Mesothelial cell of epicardium (in vitro differentiated cells): ENCODE results near the gene STAM. TPM values are rescaled to one million over a fixed set of nuclear protein-coding genes. Genes with fewer than 3 reads are reported as not detected.
"Not testable (repeated sequence)": the region's sequence is repeated elsewhere in the genome, so short reads cannot be mapped to it uniquely, and the experiment has no call there.

Experiments
- DNase-seq, 2 experiments: peaks; one replicate each; pipeline ENCODE4 v3.0.0; 2021; ENCODE audit warnings: low spot score in 2 of 2; ENCODE audit not compliant: unreplicated experiment in 2 of 2
- H3K27ac Mint-ChIP-seq: 2 replicates; pipeline ENCODE4 v1.8.0; 2021; ENCODE audit warnings: mixed read lengths
- H3K27me3 Mint-ChIP-seq: 2 replicates; pipeline ENCODE4 v1.8.0; 2021; ENCODE audit warnings: low read depth, mixed read lengths
- H3K36me3 Mint-ChIP-seq: 2 replicates; pipeline ENCODE4 v1.8.0; 2021; ENCODE audit warnings: mixed read lengths
- H3K4me1 Mint-ChIP-seq: 2 replicates; pipeline ENCODE4 v1.8.0; 2021; ENCODE audit warnings: mixed read lengths
- H3K4me3 Mint-ChIP-seq: 2 replicates; pipeline ENCODE4 v1.8.0; 2021; ENCODE audit warnings: mild to moderate bottlenecking, moderate library complexity, mixed read lengths
- H3K9me3 Mint-ChIP-seq: 2 replicates; pipeline ENCODE4 v1.8.0; 2021; ENCODE audit warnings: mixed read lengths
- CTCF ChIP-seq: fragments of 200-600 bp; sonication (generic); IDR thresholded peaks from one replicate; pipeline ENCODE4 v1.5.0; 2021; ENCODE audit warnings: antibody characterized with exemption; ENCODE audit not compliant: unreplicated experiment
- total RNA-seq: library from RNA; stranded (reverse); gene quantifications from 3 replicates; pipeline ENCODE4 v1.2.1, GENCODE V29; 2021

The STAM gene
- total RNA-seq, 1 donor from 2014 or later, result 31.3 TPM

GRCh38 chr10:17712053-17712452 lies 68.1 kb downstream of the STAM start:
- H3K4me1 Mint-ChIP-seq, result no peaks in the 10 kb centered on the region
- H3K9me3 Mint-ChIP-seq, result no peaks in the 10 kb centered on the region
- no peak for TF ChIP-seq CTCF
- no peak for DNase-seq
- H3K4me3 Mint-ChIP-seq, result no peak overlapping the region
- peaks cover 47% of the 10 kb centered on the region for H3K36me3 Mint-ChIP-seq
- H3K27me3 Mint-ChIP-seq, result no peaks in the 10 kb centered on the region
- no peak overlapping the region for H3K27ac Mint-ChIP-seq

GRCh38 chr10:17712717-17713471 lies 68.9 kb downstream of the STAM start:
- Mint-ChIP-seq H3K27me3 (no peaks in the 10 kb centered on the region), H3K4me1 (no peaks in the 10 kb centered on the region), H3K9me3 (peaks cover 5% of the 10 kb centered on the region), H3K27ac (no peak overlapping the region), H3K36me3 (peaks cover 50% of the 10 kb centered on the region), H3K4me3 (peak overlapping the region; percentile 3)
- TF ChIP-seq CTCF, result no peak
- no peak for DNase-seq

GRCh38 chr10:17713758-17714157 lies 69.8 kb downstream of the STAM start:
- no peaks in the 10 kb centered on the region for H3K4me1 Mint-ChIP-seq
- no peak overlapping the region for H3K4me3 Mint-ChIP-seq
- H3K36me3 Mint-ChIP-seq, result peaks cover 56% of the 10 kb centered on the region
- DNase-seq, result no peak
- H3K27ac Mint-ChIP-seq, result no peak overlapping the region
- H3K9me3 Mint-ChIP-seq, result peaks cover 5% of the 10 kb centered on the region
- H3K27me3 Mint-ChIP-seq, result no peaks in the 10 kb centered on the region
- no peak for TF ChIP-seq CTCF

GRCh38 chr10:17716161-17716560 lies 72.2 kb downstream of the STAM start:
- no peak overlapping the region for H3K4me3 Mint-ChIP-seq
- no peak overlapping the region for H3K27ac Mint-ChIP-seq
- no peak for TF ChIP-seq CTCF
- no peaks in the 10 kb centered on the region for H3K4me1 Mint-ChIP-seq
- DNase-seq, result no peak
- peaks cover 11% of the 10 kb centered on the region for H3K9me3 Mint-ChIP-seq
- H3K27me3 Mint-ChIP-seq, result no peaks in the 10 kb centered on the region
- peaks cover 60% of the 10 kb centered on the region for H3K36me3 Mint-ChIP-seq

GRCh38 chr10:17722317-17723014 lies 78.5 kb downstream of the STAM start:
- not testable (repeated sequence) for H3K4me1 Mint-ChIP-seq, H3K9me3 Mint-ChIP-seq, H3K27me3 Mint-ChIP-seq, H3K4me3 Mint-ChIP-seq, H3K27ac Mint-ChIP-seq, DNase-seq
- peaks cover 43% of the 10 kb centered on the region for H3K36me3 Mint-ChIP-seq

GRCh38 chr10:17725703-17726102 lies 81.8 kb downstream of the STAM start:
- DNase-seq, result no peak
- Mint-ChIP-seq H3K27me3 (no peaks in the 10 kb centered on the region), H3K4me3 (no peak overlapping the region), H3K27ac (no peak overlapping the region), H3K4me1 (peaks cover 3% of the 10 kb centered on the region), H3K36me3 (peaks cover 21% of the 10 kb centered on the region), H3K9me3 (no peaks in the 10 kb centered on the region)
- TF ChIP-seq CTCF, result no peak
